Measurements from ENCODE around the gene TUBA1C. TPM values are rescaled to one million over a fixed set of nuclear protein-coding genes. Genes with fewer than 3 reads are reported as not detected.

The TUBA1C gene
- total and polyA plus RNA-seq, 9 of the 15 experiments (the other 6 are each of a cell fraction or from before 2014, with no cell fraction given), result 755 to 3,012 (median 914) TPM

DNA sequence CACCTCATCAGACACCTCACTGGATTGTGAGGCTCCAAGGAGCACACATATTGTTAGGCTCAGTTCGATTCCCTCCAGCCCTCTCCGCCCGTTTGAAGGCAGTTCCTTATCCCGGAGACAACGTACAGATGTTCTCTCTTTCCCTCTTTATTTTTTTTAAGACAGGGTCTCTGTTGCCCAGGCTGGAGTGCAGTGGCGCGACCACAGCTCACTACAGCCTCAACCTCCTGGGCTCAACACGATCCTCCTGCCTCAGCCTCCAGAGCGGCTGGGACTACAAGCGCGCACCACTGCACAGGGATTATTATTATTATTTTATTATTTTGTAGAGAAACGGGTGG is 57.5 kb downstream of the TUBA1C start (continued):
- TF ChIP-seq MAZ (CRISPR knock-in tag; conservative IDR thresholded peaks at IDR 0.05 in 1 of 2, IDR thresholded peaks at IDR 0.05 in 1 of 2), result no peak
- TF ChIP-seq, protein P1, sequence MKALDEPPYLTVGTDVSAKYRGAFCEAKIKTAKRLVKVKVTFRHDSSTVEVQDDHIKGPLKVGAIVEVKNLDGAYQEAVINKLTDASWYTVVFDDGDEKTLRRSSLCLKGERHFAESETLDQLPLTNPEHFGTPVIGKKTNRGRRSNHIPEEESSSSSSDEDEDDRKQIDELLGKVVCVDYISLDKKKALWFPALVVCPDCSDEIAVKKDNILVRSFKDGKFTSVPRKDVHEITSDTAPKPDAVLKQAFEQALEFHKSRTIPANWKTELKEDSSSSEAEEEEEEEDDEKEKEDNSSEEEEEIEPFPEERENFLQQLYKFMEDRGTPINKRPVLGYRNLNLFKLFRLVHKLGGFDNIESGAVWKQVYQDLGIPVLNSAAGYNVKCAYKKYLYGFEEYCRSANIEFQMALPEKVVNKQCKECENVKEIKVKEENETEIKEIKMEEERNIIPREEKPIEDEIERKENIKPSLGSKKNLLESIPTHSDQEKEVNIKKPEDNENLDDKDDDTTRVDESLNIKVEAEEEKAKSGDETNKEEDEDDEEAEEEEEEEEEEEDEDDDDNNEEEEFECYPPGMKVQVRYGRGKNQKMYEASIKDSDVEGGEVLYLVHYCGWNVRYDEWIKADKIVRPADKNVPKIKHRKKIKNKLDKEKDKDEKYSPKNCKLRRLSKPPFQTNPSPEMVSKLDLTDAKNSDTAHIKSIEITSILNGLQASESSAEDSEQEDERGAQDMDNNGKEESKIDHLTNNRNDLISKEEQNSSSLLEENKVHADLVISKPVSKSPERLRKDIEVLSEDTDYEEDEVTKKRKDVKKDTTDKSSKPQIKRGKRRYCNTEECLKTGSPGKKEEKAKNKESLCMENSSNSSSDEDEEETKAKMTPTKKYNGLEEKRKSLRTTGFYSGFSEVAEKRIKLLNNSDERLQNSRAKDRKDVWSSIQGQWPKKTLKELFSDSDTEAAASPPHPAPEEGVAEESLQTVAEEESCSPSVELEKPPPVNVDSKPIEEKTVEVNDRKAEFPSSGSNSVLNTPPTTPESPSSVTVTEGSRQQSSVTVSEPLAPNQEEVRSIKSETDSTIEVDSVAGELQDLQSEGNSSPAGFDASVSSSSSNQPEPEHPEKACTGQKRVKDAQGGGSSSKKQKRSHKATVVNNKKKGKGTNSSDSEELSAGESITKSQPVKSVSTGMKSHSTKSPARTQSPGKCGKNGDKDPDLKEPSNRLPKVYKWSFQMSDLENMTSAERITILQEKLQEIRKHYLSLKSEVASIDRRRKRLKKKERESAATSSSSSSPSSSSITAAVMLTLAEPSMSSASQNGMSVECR (CRISPR knock-in tag; IDR thresholded peaks at IDR 0.05), result no peak
- TF ChIP-seq POLR3G (IDR thresholded peaks at IDR 0.05; ENCODE audit: extremely low read depth, insufficient read length, insufficient replicate concordance), result no peak
- no peak for TF ChIP-seq ETS2 (tag; IDR thresholded peaks at IDR 0.05; ENCODE audit: borderline replicate concordance, poor library complexity, severe bottlenecking)
- TF ChIP-seq ZNF830 (CRISPR knock-in tag; IDR thresholded peaks at IDR 0.05), result no peak
- no peak for TF ChIP-seq SRSF3 (IDR thresholded peaks at IDR 0.05; ENCODE audit: insufficient read depth, low read length)
- peak; percentile 13; the same call in 1 of the 2 replicates for TF ChIP-seq SUPT5H (IDR thresholded peaks at IDR 0.05)
- 0 out of 2 replicates have a peak, but pooled peaks have one; percentile 6 for TF ChIP-seq ZNF583 (CRISPR knock-in tag; IDR thresholded peaks at IDR 0.05)
- 0 out of 2 replicates have a peak, but pooled peaks have one; percentile 19 for TF ChIP-seq DMBX1 (CRISPR knock-in tag; IDR thresholded peaks at IDR 0.05; ENCODE audit: borderline replicate concordance)
- TF ChIP-seq CREM (IDR thresholded peaks at IDR 0.05; ENCODE audit: low read depth), result no peak
- TF ChIP-seq, protein P2, sequence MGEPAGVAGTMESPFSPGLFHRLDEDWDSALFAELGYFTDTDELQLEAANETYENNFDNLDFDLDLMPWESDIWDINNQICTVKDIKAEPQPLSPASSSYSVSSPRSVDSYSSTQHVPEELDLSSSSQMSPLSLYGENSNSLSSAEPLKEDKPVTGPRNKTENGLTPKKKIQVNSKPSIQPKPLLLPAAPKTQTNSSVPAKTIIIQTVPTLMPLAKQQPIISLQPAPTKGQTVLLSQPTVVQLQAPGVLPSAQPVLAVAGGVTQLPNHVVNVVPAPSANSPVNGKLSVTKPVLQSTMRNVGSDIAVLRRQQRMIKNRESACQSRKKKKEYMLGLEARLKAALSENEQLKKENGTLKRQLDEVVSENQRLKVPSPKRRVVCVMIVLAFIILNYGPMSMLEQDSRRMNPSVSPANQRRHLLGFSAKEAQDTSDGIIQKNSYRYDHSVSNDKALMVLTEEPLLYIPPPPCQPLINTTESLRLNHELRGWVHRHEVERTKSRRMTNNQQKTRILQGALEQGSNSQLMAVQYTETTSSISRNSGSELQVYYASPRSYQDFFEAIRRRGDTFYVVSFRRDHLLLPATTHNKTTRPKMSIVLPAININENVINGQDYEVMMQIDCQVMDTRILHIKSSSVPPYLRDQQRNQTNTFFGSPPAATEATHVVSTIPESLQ (CRISPR knock-in tag; IDR thresholded peaks at IDR 0.05), result peak; percentile 63; the same call in 1 of the 2 replicates
- no peak for TF ChIP-seq SREBF1 (IDR thresholded peaks at IDR 0.05; ENCODE audit: borderline replicate concordance, low read depth, low read length)
- no peak for TF ChIP-seq TAF1 (IDR thresholded peaks at IDR 0.05; ENCODE audit: control insufficient read depth, extremely low read depth, insufficient read depth, low read length, severe bottlenecking)
- TF ChIP-seq, protein P3, sequence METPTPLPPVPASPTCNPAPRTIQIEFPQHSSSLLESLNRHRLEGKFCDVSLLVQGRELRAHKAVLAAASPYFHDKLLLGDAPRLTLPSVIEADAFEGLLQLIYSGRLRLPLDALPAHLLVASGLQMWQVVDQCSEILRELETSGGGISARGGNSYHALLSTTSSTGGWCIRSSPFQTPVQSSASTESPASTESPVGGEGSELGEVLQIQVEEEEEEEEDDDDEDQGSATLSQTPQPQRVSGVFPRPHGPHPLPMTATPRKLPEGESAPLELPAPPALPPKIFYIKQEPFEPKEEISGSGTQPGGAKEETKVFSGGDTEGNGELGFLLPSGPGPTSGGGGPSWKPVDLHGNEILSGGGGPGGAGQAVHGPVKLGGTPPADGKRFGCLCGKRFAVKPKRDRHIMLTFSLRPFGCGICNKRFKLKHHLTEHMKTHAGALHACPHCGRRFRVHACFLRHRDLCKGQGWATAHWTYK (CRISPR knock-in tag; IDR thresholded peaks at IDR 0.05), result no peak
- TF ChIP-seq ZBTB8A (IDR thresholded peaks at IDR 0.05; ENCODE audit: partially characterized antibody), result no peak
- TF ChIP-seq, protein P4, sequence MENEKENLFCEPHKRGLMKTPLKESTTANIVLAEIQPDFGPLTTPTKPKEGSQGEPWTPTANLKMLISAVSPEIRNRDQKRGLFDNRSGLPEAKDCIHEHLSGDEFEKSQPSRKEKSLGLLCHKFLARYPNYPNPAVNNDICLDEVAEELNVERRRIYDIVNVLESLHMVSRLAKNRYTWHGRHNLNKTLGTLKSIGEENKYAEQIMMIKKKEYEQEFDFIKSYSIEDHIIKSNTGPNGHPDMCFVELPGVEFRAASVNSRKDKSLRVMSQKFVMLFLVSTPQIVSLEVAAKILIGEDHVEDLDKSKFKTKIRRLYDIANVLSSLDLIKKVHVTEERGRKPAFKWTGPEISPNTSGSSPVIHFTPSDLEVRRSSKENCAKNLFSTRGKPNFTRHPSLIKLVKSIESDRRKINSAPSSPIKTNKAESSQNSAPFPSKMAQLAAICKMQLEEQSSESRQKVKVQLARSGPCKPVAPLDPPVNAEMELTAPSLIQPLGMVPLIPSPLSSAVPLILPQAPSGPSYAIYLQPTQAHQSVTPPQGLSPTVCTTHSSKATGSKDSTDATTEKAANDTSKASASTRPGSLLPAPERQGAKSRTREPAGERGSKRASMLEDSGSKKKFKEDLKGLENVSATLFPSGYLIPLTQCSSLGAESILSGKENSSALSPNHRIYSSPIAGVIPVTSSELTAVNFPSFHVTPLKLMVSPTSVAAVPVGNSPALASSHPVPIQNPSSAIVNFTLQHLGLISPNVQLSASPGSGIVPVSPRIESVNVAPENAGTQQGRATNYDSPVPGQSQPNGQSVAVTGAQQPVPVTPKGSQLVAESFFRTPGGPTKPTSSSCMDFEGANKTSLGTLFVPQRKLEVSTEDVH (IDR thresholded peaks at IDR 0.05; ENCODE audit: low read depth, partially characterized antibody), result peak; percentile 40
- no peak for TF ChIP-seq RBM14 (IDR thresholded peaks at IDR 0.05; ENCODE audit: borderline replicate concordance, insufficient read depth, low read depth, low read length)
- TF ChIP-seq EHMT2 (IDR thresholded peaks at IDR 0.05), result no peak

Data from K562 (cell line).